Ovary (tissue), 9 donors: Measurements from ENCODE around the gene TNFSF13. TPM values are rescaled to one million over a fixed set of nuclear protein-coding genes. Genes with fewer than 3 reads are reported as not detected.
A peak's percentile ranks its signal among the peaks of the same experiment; 100 is the strongest.

ENCODE experiments used
- DNase-seq, 5 donors: peaks; one replicate each; pipeline ENCODE4 v3.0.0-alpha.2; 2019 to 2020
- H3K27ac ChIP-seq, 2 donors: fragments of 200-600 bp; one replicate each; pipeline versions ENCODE4 v1.5.1 to v1.8.0; 2019 to 2022
- H3K27me3 ChIP-seq: fragments of 200-600 bp; one replicate; pipeline ENCODE4 v1.8.0; 2022
- H3K36me3 ChIP-seq: fragments of 200-600 bp; sonication (generic); one replicate; pipeline ENCODE4 v1.5.1; 2019
- H3K4me1 ChIP-seq: one replicate; pipeline ENCODE4 v1.8.1; 2013; ENCODE audit warnings: mild to moderate bottlenecking, moderate library complexity; ENCODE audit not compliant: insufficient read depth
- H3K4me3 ChIP-seq: fragments of 200-600 bp; sonication (generic); one replicate; pipeline ENCODE4 v1.5.1; 2017
- H3K9me3 ChIP-seq, 2 donors: fragments of 200-600 bp in 1 of 2; sonication (generic) in 1 of 2; one replicate each; pipeline versions ENCODE4 v1.5.1 to v1.8.1; 2013 to 2019; ENCODE audit warnings: mild to moderate bottlenecking in 1 of 2, moderate library complexity in 1 of 2
- EP300 ChIP-seq: sonication (generic); formaldehyde crosslinking; IDR thresholded peaks from one replicate; pipeline ENCODE4 v1.6.1; 2017; ENCODE audit warnings: antibody characterized with exemption
- POLR2A ChIP-seq: fragments of 450-650 bp; IDR thresholded peaks from one replicate; pipeline ENCODE4 v1.6.1; 2017; ENCODE audit warnings: antibody characterized with exemption, mild to moderate bottlenecking, moderate library complexity
- WGBS, 3 donors: extraction: QIAGEN DNeasy Blood & Tissue Kit in 1 of 3; methylation state at CpG; one replicate each; pipeline versions ENCODE4 v1.1.5 to v1.1.7; 2013 to 2017; 5-methylcytosine and 5-hydroxymethylcytosine counted together
- intact Hi-C, 4 donors: fragments of 100-400 bp; cut with DNase I; formaldehyde crosslinking; loops; one replicate each; pipeline versions ENCODE4 v1.11.0 to v1.15.1; 2022 to 2023
- polyA plus RNA-seq, 2 donors: library from polyadenylated mRNA; stranded (reverse); fragments of 200-250 nt in 1 of 2; fragments of 350-450 nt in 1 of 2; fragmentation: Illumina TruSeq in 1 of 2; extraction: RNeasy Lipid Tissue Mini Kit (QIAGEN cat#74804) in 1 of 2; gene quantifications; one replicate each; pipeline ENCODE4 v1.2.3, GENCODE V29; 2013 to 2014
- total RNA-seq, 7 donors: library from RNA; depleted of rRNA in 2 of 7; stranded (reverse); fragments of >200 nt in 2 of 7; fragmentation: NEBNext Ultra II Directional in 3 of 7; extraction: Animal tissue kit (Norgen Biotek cat#: 25700) in 3 of 7; gene quantifications; one replicate each; pipeline versions ENCODE4 v1.1.0 to v1.2.4, GENCODE V29; 2016 to 2023
- TF ChIP-seq, protein P1 (sequence below), 3 donors: fragments of 450-650 bp in 2 of 3; fragments of 200-600 bp in 1 of 3; IDR thresholded peaks; one replicate each; pipeline versions ENCODE4 v1.5.1 to v1.8.0; 2016 to 2022; ENCODE audit warnings: antibody characterized with exemption in 3 of 3, mild to moderate bottlenecking in 1 of 3
- donor health status: DM: no; HTN: no; CAD: no; lungs with moderate emphysema.
- donor health status: DM: no; HTN: no; CAD: no.
- donor health status: Bipolar disorder and iron deficiency.
- donor health status: DM: yes; HTN: yes; CAD: no.
- donor health status: DM: no; HTN: no; CAD: no.
- donor health status: DM: yes; HTN: yes; CAD: no.

Gene TNFSF13
- total and polyA plus RNA-seq, 9 donors = 10.4 to 38.8 (median 21.7) TPM

DNA sequence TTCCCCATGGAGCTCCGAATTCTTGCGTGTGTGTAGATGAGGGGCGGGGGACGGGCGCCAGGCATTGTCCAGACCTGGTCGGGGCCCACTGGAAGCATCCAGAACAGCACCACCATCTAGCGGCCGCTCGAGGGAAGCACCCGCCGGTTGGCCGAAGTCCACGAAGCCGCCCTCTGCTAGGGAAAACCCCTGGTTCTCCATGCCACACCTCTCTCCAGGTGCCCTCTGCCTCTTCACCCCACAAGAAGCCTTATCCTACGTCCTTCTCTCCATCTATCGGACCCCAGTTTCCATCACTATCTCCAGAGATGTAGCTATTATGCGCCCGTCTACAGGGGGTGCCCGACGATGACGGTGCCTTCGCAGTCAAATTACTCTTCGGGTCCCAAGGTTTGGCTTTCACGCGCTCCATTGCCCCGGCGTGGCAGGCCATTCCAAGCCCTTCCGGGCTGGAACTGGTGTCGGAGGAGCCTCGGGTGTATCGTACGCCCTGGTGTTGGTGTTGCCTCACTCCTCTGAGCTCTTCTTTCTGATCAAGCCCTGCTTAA lies 2.6 kb downstream of the TNFSF13 start:
- intact Hi-C loops = loop anchor here in 3 of 4 donors (2.0 to 10.0 kb wide), 5 partner anchors 46 to 209 kb away; partner anchors contain the start of genes KCTD11 (in 2 of the 3) and TMEM95 (in 1 of the 3)

GRCh38 chr17:7561589-7562207 lies 3.1 kb downstream of the TNFSF13 start, which contains the start of gene SENP3:
Gene SENP3 (plus strand): TSS chr17:7561919. CDS start chr17:7563077, 1,158 bp downstream.
- Histone ChIP-seq H3K27ac (peak within 1 kb of the TSS; percentile 67 to 99), H3K27me3 (no peaks in the 10 kb centered on the region), H3K9me3 (no peaks in the 10 kb centered on the region), H3K4me1 (peaks cover 27% of the 10 kb centered on the region), H3K36me3 (no peaks in the 10 kb centered on the region), H3K4me3 (peak within 1 kb of the TSS; percentile 89)
- 0 to 1% (median 1%) methylated on average over 72 to 82 of the region's 82 CpGs for WGBS, 3 donors
- intact Hi-C loops = loop anchor here in 3 of 4 donors (2.0 to 10.0 kb wide), 5 partner anchors 47 to 209 kb away; partner anchors contain the start of genes KCTD11 (in 2 of the 3) and TMEM95 (in 1 of the 3)
- TF ChIP-seq EP300 (no peak), POLR2A (peak; percentile 62)
- TF ChIP-seq, protein P1, sequence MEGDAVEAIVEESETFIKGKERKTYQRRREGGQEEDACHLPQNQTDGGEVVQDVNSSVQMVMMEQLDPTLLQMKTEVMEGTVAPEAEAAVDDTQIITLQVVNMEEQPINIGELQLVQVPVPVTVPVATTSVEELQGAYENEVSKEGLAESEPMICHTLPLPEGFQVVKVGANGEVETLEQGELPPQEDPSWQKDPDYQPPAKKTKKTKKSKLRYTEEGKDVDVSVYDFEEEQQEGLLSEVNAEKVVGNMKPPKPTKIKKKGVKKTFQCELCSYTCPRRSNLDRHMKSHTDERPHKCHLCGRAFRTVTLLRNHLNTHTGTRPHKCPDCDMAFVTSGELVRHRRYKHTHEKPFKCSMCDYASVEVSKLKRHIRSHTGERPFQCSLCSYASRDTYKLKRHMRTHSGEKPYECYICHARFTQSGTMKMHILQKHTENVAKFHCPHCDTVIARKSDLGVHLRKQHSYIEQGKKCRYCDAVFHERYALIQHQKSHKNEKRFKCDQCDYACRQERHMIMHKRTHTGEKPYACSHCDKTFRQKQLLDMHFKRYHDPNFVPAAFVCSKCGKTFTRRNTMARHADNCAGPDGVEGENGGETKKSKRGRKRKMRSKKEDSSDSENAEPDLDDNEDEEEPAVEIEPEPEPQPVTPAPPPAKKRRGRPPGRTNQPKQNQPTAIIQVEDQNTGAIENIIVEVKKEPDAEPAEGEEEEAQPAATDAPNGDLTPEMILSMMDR (IDR thresholded peaks at IDR 0.05) = peak in 1 of 3 donors; percentile 33
- DNase-seq = peak; percentile 89 to 94 (median 92)

More for the DNA sequence above, 2.6 kb downstream of the TNFSF13 start:
- Histone ChIP-seq H3K4me1 (peaks cover 27% of the 10 kb centered on the region), H3K27me3 (no peaks in the 10 kb centered on the region), H3K27ac (peak overlapping the region; percentile 67 to 99), H3K9me3 (no peaks in the 10 kb centered on the region), H3K36me3 (no peaks in the 10 kb centered on the region), H3K4me3 (peak overlapping the region; percentile 89)
- TF ChIP-seq EP300 = no peak
- TF ChIP-seq, protein P1 (IDR thresholded peaks at IDR 0.05) = peak; percentile 79 to 94 (median 89)
- TF ChIP-seq POLR2A = no peak
- DNase-seq = peak; percentile 88 to 95 (median 94)
- 0% methylated on average over 32 of the region's 32 CpGs for WGBS, 3 donors

GRCh38 chr17:7562208-7562605 lies 3.7 kb downstream of the TNFSF13 start:
- H3K36me3 ChIP-seq = no peaks in the 10 kb centered on the region
- no peaks in the 10 kb centered on the region for H3K27me3 ChIP-seq
- WGBS, 3 donors = 0 to 1% (median 1%) methylated on average over 21 to 28 of the region's 28 CpGs
- H3K4me1 ChIP-seq = peaks cover 25% of the 10 kb centered on the region
- H3K9me3 ChIP-seq = no peaks in the 10 kb centered on the region
- TF ChIP-seq EP300 (no peak), POLR2A (no peak)
- TF ChIP-seq, protein P1 (IDR thresholded peaks at IDR 0.05) = no peak
- no peak for DNase-seq
- peak overlapping the region; percentile 89 for H3K4me3 ChIP-seq
- H3K27ac ChIP-seq = peak overlapping the region; percentile 67 to 99
- intact Hi-C loops = loop anchor here in 3 of 4 donors (5.0 to 10.0 kb wide), 3 partner anchors 50 to 210 kb away; partner anchors contain the start of genes KCTD11 (in 2 of the 3) and TMEM95 (in 1 of the 3)

DNA sequence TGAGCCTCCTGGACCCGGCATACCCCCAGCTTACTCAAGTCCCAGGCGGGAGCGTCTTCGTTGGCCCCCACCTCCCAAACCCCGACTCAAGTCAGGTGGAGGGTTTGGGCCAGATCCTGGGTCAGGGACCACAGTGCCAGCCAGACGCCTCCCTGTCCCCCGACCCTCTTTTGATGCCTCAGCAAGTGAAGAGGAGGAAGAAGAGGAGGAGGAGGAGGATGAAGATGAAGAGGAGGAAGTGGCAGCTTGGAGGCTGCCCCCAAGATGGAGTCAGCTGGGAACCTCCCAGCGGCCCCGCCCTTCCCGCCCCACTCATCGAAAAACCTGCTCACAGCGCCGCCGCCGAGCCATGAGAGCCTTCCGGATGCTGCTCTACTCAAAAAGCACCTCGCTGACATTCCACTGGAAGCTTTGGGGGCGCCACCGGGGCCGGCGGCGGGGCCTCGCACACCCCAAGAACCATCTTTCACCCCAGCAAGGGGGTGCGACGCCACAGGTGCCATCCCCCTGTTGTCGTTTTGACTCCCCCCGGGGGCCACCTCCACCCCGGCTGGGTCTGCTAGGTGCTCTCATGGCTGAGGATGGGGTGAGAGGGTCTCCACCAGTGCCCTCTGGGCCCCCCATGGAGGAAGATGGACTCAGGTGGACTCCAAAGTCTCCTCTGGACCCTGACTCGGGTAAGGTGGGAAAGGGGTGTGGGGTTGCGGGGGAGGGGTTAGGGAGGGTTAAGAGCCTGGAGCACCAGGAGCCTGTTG lies 4.7 kb downstream of the TNFSF13 start:
- peaks cover 21% of the 10 kb centered on the region for H3K4me1 ChIP-seq
- no peaks in the 10 kb centered on the region for H3K9me3 ChIP-seq
- TF ChIP-seq POLR2A (no peak), EP300 (no peak)
- TF ChIP-seq, protein P1 (IDR thresholded peaks at IDR 0.05) = no peak

More for the DNA sequence above, 4.7 kb downstream of the TNFSF13 start:
- Histone ChIP-seq H3K4me3 (no peak overlapping the region), H3K36me3 (no peaks in the 10 kb centered on the region), H3K27ac (no peak overlapping the region), H3K27me3 (no peaks in the 10 kb centered on the region)
- intact Hi-C loops = loop anchor here in 3 of 4 donors (5.0 to 10.0 kb wide), 3 partner anchors 51 to 211 kb away; partner anchors contain the start of genes KCTD11 (in 2 of the 3) and TMEM95 (in 1 of the 3)
- WGBS, 3 donors = 80 to 83% (median 81%) methylated on average over 30 of the region's 30 CpGs
- DNase-seq = no peak
